ENCODE data around the gene SND1. TPM values are rescaled to one million over a fixed set of nuclear protein-coding genes. Genes with fewer than 3 reads are reported as not detected.

The SND1 gene
- total RNA-seq, 1 experiment from 2014 or later, result 139 TPM

DNA sequence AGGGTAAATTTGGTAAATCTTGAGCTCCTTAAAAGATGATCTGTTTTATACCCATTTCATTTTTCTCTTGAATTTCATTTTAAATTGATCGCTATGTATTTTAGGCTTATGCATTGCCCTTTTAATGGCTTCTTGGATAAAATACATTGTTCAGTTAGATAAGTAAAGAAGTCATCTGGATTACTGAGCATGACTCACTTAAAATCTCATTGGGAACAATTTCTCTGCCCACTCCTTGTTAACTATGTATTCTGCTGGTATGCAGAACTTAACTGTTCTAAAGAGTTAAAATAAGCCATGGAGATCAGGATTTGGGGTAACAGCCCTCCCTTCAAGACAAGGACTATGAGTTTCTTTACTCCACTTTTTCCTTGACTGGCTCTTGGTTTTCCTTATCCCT is 134.2 kb downstream of the SND1 start:
- no peaks in the 10 kb centered on the region for H3K27me3 ChIP-seq (ENCODE audit: low read length)
- no TSS peak for BruUV-seq (replicated peaks)
- no peaks in the 10 kb centered on the region for H3K36me3 ChIP-seq (ENCODE audit: low read depth, low read length)
- DNase-seq (no peak), ATAC-seq (no peak)
- no peaks in the 10 kb centered on the region for H3K9me2 ChIP-seq (replicated peaks; ENCODE audit: low read length)
- ChIA-PET POLR2A (ENCODE audit: unreplicated experiment) (no interaction called here), CTCF (no interaction called here)
- H3K9me3 ChIP-seq (ENCODE audit: low read length), result no peaks in the 10 kb centered on the region
- H3K4me1 ChIP-seq (ENCODE audit: insufficient read depth, low read length), result no peaks in the 10 kb centered on the region
- TF ChIP-seq, protein P1, sequence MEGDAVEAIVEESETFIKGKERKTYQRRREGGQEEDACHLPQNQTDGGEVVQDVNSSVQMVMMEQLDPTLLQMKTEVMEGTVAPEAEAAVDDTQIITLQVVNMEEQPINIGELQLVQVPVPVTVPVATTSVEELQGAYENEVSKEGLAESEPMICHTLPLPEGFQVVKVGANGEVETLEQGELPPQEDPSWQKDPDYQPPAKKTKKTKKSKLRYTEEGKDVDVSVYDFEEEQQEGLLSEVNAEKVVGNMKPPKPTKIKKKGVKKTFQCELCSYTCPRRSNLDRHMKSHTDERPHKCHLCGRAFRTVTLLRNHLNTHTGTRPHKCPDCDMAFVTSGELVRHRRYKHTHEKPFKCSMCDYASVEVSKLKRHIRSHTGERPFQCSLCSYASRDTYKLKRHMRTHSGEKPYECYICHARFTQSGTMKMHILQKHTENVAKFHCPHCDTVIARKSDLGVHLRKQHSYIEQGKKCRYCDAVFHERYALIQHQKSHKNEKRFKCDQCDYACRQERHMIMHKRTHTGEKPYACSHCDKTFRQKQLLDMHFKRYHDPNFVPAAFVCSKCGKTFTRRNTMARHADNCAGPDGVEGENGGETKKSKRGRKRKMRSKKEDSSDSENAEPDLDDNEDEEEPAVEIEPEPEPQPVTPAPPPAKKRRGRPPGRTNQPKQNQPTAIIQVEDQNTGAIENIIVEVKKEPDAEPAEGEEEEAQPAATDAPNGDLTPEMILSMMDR (conservative IDR thresholded peaks at IDR 0.05; ENCODE audit: low read depth, low read length), result no peak
- no peak for TF ChIP-seq EZH2 (IDR thresholded peaks at IDR 0.05; ENCODE audit: low read length, unreplicated experiment)
- TF ChIP-seq EZH2phosphoT487 (IDR thresholded peaks at IDR 0.05; ENCODE audit: borderline replicate concordance, low read length), result no peak
- H3K4me3 ChIP-seq (ENCODE audit: low read length), result no peak overlapping the region
- H3K4me2 ChIP-seq (ENCODE audit: low read length), result no peak overlapping the region
- no peaks in the 10 kb centered on the region for H3F3A ChIP-seq (ENCODE audit: low read length, unreplicated experiment)
- H3K9ac ChIP-seq (ENCODE audit: low read length), result no peak overlapping the region
- no peak overlapping the region for H3K27ac ChIP-seq (ENCODE audit: low read length)
- peaks cover 46% of the 10 kb centered on the region for H3K79me2 ChIP-seq (ENCODE audit: low read length)
- no peak overlapping the region for H2AFZ ChIP-seq (ENCODE audit: low read length)
- H4K20me1 ChIP-seq (ENCODE audit: low read length), result 0 out of 2 replicates have a peak, but pooled peaks cover 8% of the 10 kb centered on the region
- intact Hi-C loops (cut with micrococcal nuclease), result no loop called here

- H3K4me2 ChIP-seq (ENCODE audit: low read length), result no peak overlapping the region
- H3F3A ChIP-seq (ENCODE audit: low read length, unreplicated experiment), result no peaks in the 10 kb centered on the region
- POLR2A ChIA-PET (ENCODE audit: unreplicated experiment), result no interaction called here
- H2AFZ ChIP-seq (ENCODE audit: low read length), result no peak overlapping the region
- intact Hi-C loops (cut with micrococcal nuclease), result no loop called here
- H3K27ac ChIP-seq (ENCODE audit: low read length), result no peak overlapping the region
- H3K9ac ChIP-seq (ENCODE audit: low read length), result no peak overlapping the region
- no peaks in the 10 kb centered on the region for H3K9me2 ChIP-seq (replicated peaks; ENCODE audit: low read length)
- no peaks in the 10 kb centered on the region for H3K4me1 ChIP-seq (ENCODE audit: insufficient read depth, low read length)
- BruUV-seq (replicated peaks), result no TSS peak
- CTCF ChIA-PET, result no interaction called here
- peaks cover 22% of the 10 kb centered on the region; the same call in 1 of the 2 replicates for H4K20me1 ChIP-seq (ENCODE audit: low read length)
- DNase-seq (no peak), ATAC-seq (peak; percentile 54)
- peaks cover 57% of the 10 kb centered on the region for H3K79me2 ChIP-seq (ENCODE audit: low read length)
- no peaks in the 10 kb centered on the region for H3K27me3 ChIP-seq (ENCODE audit: low read length)
- H3K36me3 ChIP-seq (ENCODE audit: low read depth, low read length), result no peaks in the 10 kb centered on the region; the same call in 1 of the 2 replicates
- no peak overlapping the region for H3K4me3 ChIP-seq (ENCODE audit: low read length)
- H3K9me3 ChIP-seq (ENCODE audit: low read length), result no peaks in the 10 kb centered on the region
- TF ChIP-seq, protein P1 (conservative IDR thresholded peaks at IDR 0.05; ENCODE audit: low read depth, low read length), result no peak
- TF ChIP-seq EZH2phosphoT487 (IDR thresholded peaks at IDR 0.05; ENCODE audit: borderline replicate concordance, low read length) (no peak), EZH2 (IDR thresholded peaks at IDR 0.05; ENCODE audit: low read length, unreplicated experiment) (no peak)
Measured at GRCh38 chr7:127789031-127789430, 137.0 kb downstream of the SND1 start.

DNA sequence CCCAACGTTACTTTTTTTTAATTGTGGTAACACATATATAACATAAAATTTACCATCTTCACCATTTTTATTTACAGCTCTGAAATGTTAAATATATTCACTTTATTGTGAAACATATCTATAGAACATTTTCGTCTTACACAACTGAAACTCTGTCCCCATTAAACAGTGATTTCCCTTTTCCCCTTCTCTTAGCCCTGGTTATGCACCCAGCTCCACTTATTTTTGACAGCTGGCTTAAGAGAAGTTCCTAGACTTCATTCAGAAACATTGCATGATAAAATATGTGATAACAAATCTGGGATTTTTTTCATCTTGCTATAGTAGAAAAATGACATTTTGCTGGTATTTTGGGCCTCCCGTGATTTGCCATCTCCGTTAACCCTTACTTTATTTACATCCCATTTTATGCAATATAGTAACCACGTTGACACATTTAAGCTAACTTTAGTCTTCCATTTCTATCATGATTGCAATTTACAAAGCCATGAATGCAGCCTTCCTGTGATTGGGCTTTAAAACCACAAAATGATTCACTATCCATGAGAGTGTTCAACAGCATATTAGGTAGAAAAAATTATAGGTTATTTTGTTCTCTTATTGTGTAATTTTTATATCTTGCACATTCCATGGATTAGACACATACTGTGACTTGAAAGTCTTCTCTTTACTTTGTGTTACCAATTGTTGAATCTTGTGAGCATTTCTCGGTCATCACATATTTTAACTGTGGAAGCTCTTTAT is 139.6 kb downstream of the SND1 start:
- ChIA-PET POLR2A (ENCODE audit: unreplicated experiment) (no interaction called here), CTCF (no interaction called here)
- H3K9ac ChIP-seq (ENCODE audit: low read length), result no peak overlapping the region
- H3K4me1 ChIP-seq (ENCODE audit: insufficient read depth, low read length), result no peaks in the 10 kb centered on the region
- H3F3A ChIP-seq (ENCODE audit: low read length, unreplicated experiment), result no peaks in the 10 kb centered on the region
- H3K36me3 ChIP-seq (ENCODE audit: low read depth, low read length), result no peaks in the 10 kb centered on the region; the same call in 1 of the 2 replicates
- peaks cover 46% of the 10 kb centered on the region for H3K79me2 ChIP-seq (ENCODE audit: low read length)
- no peak for TF ChIP-seq EZH2phosphoT487 (IDR thresholded peaks at IDR 0.05; ENCODE audit: borderline replicate concordance, low read length)
- TF ChIP-seq, protein P1 (conservative IDR thresholded peaks at IDR 0.05; ENCODE audit: low read depth, low read length), result no peak
- TF ChIP-seq EZH2 (IDR thresholded peaks at IDR 0.05; ENCODE audit: low read length, unreplicated experiment), result no peak
- BruUV-seq (replicated peaks), result no TSS peak
- ATAC-seq, result no peak
- no peak overlapping the region for H3K4me2 ChIP-seq (ENCODE audit: low read length)
- peak; percentile 7 for DNase-seq
- H3K27ac ChIP-seq (ENCODE audit: low read length), result no peak overlapping the region
- intact Hi-C loops (cut with micrococcal nuclease), result no loop called here
- no peaks in the 10 kb centered on the region for H3K9me2 ChIP-seq (replicated peaks; ENCODE audit: low read length)
- no peak overlapping the region for H2AFZ ChIP-seq (ENCODE audit: low read length)
- no peak overlapping the region for H3K4me3 ChIP-seq (ENCODE audit: low read length)
- no peaks in the 10 kb centered on the region for H3K9me3 ChIP-seq (ENCODE audit: low read length)
- no peaks in the 10 kb centered on the region for H3K27me3 ChIP-seq (ENCODE audit: low read length)
- peaks cover 22% of the 10 kb centered on the region; the same call in 1 of the 2 replicates for H4K20me1 ChIP-seq (ENCODE audit: low read length)

Measured in PC-3 (cell line).